H1 (cell line): ENCODE results near the gene CDK7. TPM values are rescaled to one million over a fixed set of nuclear protein-coding genes. Genes with fewer than 3 reads are reported as not detected.

Experiments
- RBBP5 ChIP-seq: IDR thresholded peaks from 2 replicates; pipeline ENCODE4 v1.7.1; 2012; ENCODE audit warnings: low read depth, mild to moderate bottlenecking, inconsistent platforms, low read length, moderate library complexity, borderline replicate concordance
- polyA plus RNA-seq, 7 experiments: library from polyadenylated mRNA; depleted of rRNA in 3 of 7; stranded (reverse) in 5 of 7; unstranded in 2 of 7; fragments of >200 nt in 5 of 7; fragments of 200-250 nt in 2 of 7; gene quantifications; 1 replicate in 5 of 7; 2 replicates in 1 of 7; 4 replicates in 1 of 7; pipeline versions ENCODE4 v1.2.1 to v1.2.3, GENCODE V29; 2011 to 2013; ENCODE audit warnings: missing spikeins in 2 of 7, mixed read lengths in 2 of 7
- total RNA-seq: library from RNA; stranded (reverse); fragmentation: NEBNext Ultra II Directional; extraction: Animal tissue kit (Norgen Biotek cat#: 25700); gene quantifications from 2 replicates; pipeline ENCODE4 v1.2.1, GENCODE V29; 2021

Gene CDK7
- total and polyA plus RNA-seq, 2 of the 8 experiments (the other 6 are each of a cell fraction or from before 2014, with no cell fraction given): 39.9 to 63.4 TPM

DNA sequence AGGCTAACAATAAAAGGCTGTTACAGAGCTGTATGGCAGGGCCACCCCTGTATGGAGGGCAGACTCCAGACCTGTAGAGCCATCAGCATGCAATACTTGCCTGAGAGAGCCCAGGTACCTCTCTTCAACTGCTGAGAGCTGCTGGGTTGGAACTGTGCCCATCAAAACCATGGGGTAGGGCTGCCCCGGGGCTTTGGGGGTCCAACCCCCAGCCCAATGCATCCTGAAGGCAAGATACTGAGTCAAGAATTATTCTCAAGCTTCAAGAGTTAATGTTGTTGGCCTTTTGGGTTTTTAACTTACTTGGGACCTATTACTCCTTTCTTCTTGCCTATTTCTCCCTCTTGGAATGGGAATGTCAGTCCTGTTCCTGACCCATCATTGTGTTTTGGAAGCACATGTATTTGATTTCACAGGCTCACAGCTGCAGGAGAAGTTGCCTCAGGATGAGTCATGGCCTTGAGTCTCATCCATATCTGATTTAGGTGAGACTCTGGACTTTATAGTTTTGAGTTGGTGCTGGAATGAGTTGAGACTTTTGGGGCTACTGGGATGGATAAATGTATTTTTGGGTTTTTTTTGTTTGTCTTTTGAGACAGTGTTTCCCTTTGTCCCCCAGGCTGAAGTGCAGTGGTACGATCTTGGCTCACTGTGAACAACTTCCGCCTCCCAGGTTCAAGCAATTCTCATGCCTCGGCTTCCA lies 21.0 kb upstream of the CDK7 start (continued):
- TF ChIP-seq RBBP5: no peak
